ENCODE results near the gene PAFAH2.

DNA sequence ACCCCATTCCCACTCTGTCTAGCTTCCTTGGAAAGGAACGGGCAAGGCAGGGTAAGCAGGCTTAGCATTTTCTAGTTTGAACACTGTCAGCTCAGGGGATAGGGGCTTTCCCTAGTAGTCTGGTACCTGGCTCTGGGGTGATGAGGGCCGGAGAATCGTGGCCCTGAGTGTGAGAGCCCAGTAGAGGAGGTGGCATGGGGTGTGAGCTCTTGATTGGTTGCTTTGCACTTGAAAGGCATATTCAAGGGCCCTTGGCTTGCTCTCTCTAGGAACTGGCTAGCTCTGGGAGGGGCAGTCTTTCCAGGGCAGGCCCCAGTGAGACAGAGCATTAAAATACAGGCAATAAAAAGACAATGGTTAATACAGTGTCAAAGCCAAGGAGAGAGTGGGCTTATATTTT is 13.0 kb upstream of the PAFAH2 start:
- TF ChIP-seq, protein P1, sequence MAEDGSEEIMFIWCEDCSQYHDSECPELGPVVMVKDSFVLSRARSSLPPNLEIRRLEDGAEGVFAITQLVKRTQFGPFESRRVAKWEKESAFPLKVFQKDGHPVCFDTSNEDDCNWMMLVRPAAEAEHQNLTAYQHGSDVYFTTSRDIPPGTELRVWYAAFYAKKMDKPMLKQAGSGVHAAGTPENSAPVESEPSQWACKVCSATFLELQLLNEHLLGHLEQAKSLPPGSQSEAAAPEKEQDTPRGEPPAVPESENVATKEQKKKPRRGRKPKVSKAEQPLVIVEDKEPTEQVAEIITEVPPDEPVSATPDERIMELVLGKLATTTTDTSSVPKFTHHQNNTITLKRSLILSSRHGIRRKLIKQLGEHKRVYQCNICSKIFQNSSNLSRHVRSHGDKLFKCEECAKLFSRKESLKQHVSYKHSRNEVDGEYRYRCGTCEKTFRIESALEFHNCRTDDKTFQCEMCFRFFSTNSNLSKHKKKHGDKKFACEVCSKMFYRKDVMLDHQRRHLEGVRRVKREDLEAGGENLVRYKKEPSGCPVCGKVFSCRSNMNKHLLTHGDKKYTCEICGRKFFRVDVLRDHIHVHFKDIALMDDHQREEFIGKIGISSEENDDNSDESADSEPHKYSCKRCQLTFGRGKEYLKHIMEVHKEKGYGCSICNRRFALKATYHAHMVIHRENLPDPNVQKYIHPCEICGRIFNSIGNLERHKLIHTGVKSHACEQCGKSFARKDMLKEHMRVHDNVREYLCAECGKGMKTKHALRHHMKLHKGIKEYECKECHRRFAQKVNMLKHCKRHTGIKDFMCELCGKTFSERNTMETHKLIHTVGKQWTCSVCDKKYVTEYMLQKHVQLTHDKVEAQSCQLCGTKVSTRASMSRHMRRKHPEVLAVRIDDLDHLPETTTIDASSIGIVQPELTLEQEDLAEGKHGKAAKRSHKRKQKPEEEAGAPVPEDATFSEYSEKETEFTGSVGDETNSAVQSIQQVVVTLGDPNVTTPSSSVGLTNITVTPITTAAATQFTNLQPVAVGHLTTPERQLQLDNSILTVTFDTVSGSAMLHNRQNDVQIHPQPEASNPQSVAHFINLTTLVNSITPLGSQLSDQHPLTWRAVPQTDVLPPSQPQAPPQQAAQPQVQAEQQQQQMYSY (CRISPR knock-in tag; IDR thresholded peaks at IDR 0.05) = no peak
- TF ChIP-seq, protein P2, sequence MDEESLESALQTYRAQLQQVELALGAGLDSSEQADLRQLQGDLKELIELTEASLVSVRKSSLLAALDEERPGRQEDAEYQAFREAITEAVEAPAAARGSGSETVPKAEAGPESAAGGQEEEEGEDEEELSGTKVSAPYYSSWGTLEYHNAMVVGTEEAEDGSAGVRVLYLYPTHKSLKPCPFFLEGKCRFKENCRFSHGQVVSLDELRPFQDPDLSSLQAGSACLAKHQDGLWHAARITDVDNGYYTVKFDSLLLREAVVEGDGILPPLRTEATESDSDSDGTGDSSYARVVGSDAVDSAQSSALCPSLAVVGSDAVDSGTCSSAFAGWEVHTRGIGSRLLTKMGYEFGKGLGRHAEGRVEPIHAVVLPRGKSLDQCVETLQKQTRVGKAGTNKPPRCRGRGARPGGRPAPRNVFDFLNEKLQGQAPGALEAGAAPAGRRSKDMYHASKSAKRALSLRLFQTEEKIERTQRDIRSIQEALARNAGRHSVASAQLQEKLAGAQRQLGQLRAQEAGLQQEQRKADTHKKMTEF (CRISPR knock-in tag; IDR thresholded peaks at IDR 0.05) = no peak
- TF ChIP-seq ZSCAN25 (CRISPR knock-in tag; IDR thresholded peaks at IDR 0.05) = no peak
